Measurements from ENCODE around the gene HIRA. TPM values are rescaled to one million over a fixed set of nuclear protein-coding genes. Genes with fewer than 3 reads are reported as not detected.
A peak's percentile ranks its signal among the peaks of the same experiment; 100 is the strongest.

The HIRA gene
- total and polyA plus RNA-seq, 9 of the 15 experiments (the other 6 are each of a cell fraction or from before 2014, with no cell fraction given) = 0.96 to 132 (median 58.4) TPM

- TF ChIP-seq ZNF609 (CRISPR knock-in tag; IDR thresholded peaks at IDR 0.05; ENCODE audit: borderline replicate concordance) (peak; percentile 98), NR2C1 (IDR thresholded peaks at IDR 0.05) (peak; percentile 63), NR2C1 (tag; IDR thresholded peaks at IDR 0.05) (peak; percentile 61), MCM3 (IDR thresholded peaks at IDR 0.05) (no peak), ERF (CRISPR knock-in tag; IDR thresholded peaks at IDR 0.05) (peak; percentile 43), ZNF12 (CRISPR knock-in tag; IDR thresholded peaks at IDR 0.05) (no peak), FOXJ2 (tag; IDR thresholded peaks at IDR 0.05) (no peak), ZNF75A (CRISPR knock-in tag; IDR thresholded peaks at IDR 0.05) (peak; percentile 63; the same call in 1 of the 2 replicates), CTBP1 (IDR thresholded peaks at IDR 0.05; ENCODE audit: borderline replicate concordance) (peak; percentile 89), ATF1 (CRISPR knock-in tag; IDR thresholded peaks at IDR 0.05) (peak; percentile 46; the same call in 1 of the 2 replicates), ATF1 (tag; IDR thresholded peaks at IDR 0.05) (peak; percentile 71), THRAP3 (IDR thresholded peaks at IDR 0.05; ENCODE audit: borderline replicate concordance) (0 out of 2 replicates have a peak, but pooled peaks have one; percentile 31), ZNF316 (IDR thresholded peaks at IDR 0.05) (no peak), CBFB (CRISPR knock-in tag; IDR thresholded peaks at IDR 0.05) (no peak), NFIC (IDR thresholded peaks at IDR 0.05) (peak; percentile 75), KAT7 (CRISPR knock-in tag; IDR thresholded peaks at IDR 0.05; ENCODE audit: borderline replicate concordance) (no peak), ZNF239 (CRISPR knock-in tag; IDR thresholded peaks at IDR 0.05) (peak; percentile 64), ZNF280B (CRISPR knock-in tag; IDR thresholded peaks at IDR 0.05) (no peak; the same call in 1 of the 2 replicates), CHCHD3 (CRISPR knock-in tag; IDR thresholded peaks at IDR 0.05) (no peak; the same call in 1 of the 2 replicates), KDM2B (CRISPR knock-in tag; IDR thresholded peaks at IDR 0.05) (peak; percentile 99), SPI1 (IDR thresholded peaks at IDR 0.05; ENCODE audit: borderline replicate concordance, low read depth, low read length) (no peak), ZNF384 (IDR thresholded peaks at IDR 0.05; ENCODE audit: low read depth, low read length) (0 out of 2 replicates have a peak, but pooled peaks have one; percentile 11), ZBTB17 (CRISPR knock-in tag; IDR thresholded peaks at IDR 0.05) (peak; percentile 52; the same call in 1 of the 2 replicates), TCFL5 (CRISPR knock-in tag; conservative IDR thresholded peaks at IDR 0.05) (peak; percentile 77; the same call in 1 of the 2 replicates)
Measured at GRCh38 chr22:19291580-19292457, 139.7 kb downstream of the HIRA start, which contains the start of gene CLTCL1 (continued).
